Calu3 (cell line): ENCODE data around the gene RWDD1. TPM values are rescaled to one million over a fixed set of nuclear protein-coding genes. Genes with fewer than 3 reads are reported as not detected.

Source experiments
- BruUV-seq: library from RNA; stranded (reverse); fragments of 400-500 nt; replicated peaks from 2 replicates; lab custom pipeline; 2021; lab: Mats Ljungman, UMichigan
- CTCF ChIA-PET: fragments of 300-600 bp; sonication (Branson Sonifier 250); formaldehyde crosslinking; loops from one replicate; lab custom pipeline; 2022; ENCODE audit warnings: antibody characterized with exemption; lab: Charles Lee
- DNase-seq: peaks from one replicate; pipeline ENCODE4 v3.0.0; 2022
- H3K27ac Mint-ChIP-seq: one replicate; pipeline ENCODE4 v1.8.0; 2022; ENCODE audit warnings: mixed read lengths; ENCODE audit not compliant: unreplicated experiment
- H3K27me3 Mint-ChIP-seq: one replicate; pipeline ENCODE4 v1.8.0; 2022; ENCODE audit warnings: mixed read lengths; ENCODE audit not compliant: unreplicated experiment
- H3K36me3 Mint-ChIP-seq: one replicate; pipeline ENCODE4 v1.8.0; 2022; ENCODE audit warnings: mild to moderate bottlenecking, moderate library complexity, mixed read lengths; ENCODE audit not compliant: insufficient read depth, unreplicated experiment
- H3K4me1 Mint-ChIP-seq: one replicate; pipeline ENCODE4 v1.8.0; 2022; ENCODE audit warnings: mild to moderate bottlenecking, low read depth, mixed read lengths; ENCODE audit not compliant: unreplicated experiment
- H3K4me3 Mint-ChIP-seq: one replicate; pipeline ENCODE4 v1.8.0; 2022; ENCODE audit warnings: mild to moderate bottlenecking, low read depth, moderate library complexity, mixed read lengths; ENCODE audit not compliant: unreplicated experiment
- H3K9me3 Mint-ChIP-seq: one replicate; pipeline ENCODE4 v1.8.0; 2022; ENCODE audit warnings: low read depth, mixed read lengths; ENCODE audit not compliant: unreplicated experiment
- intact Hi-C: fragments of 100-400 bp; cut with micrococcal nuclease; formaldehyde crosslinking; loops from one replicate; pipeline ENCODE4 v1.10.0; 2022; ENCODE audit not compliant: unreplicated experiment
- total RNA-seq: library from RNA; stranded (reverse); gene quantifications from 2 replicates; pipeline ENCODE4 v1.2.3, GENCODE V29; 2022
- TF ChIP-seq, protein P1 (sequence below): fragments of 200-600 bp; IDR thresholded peaks from one replicate; pipeline ENCODE4 v1.8.0; 2022; ENCODE audit warnings: antibody characterized with exemption; ENCODE audit not compliant: unreplicated experiment

The RWDD1 gene
- total RNA-seq, 1 experiment from 2014 or later: 29.5 TPM

DNA sequence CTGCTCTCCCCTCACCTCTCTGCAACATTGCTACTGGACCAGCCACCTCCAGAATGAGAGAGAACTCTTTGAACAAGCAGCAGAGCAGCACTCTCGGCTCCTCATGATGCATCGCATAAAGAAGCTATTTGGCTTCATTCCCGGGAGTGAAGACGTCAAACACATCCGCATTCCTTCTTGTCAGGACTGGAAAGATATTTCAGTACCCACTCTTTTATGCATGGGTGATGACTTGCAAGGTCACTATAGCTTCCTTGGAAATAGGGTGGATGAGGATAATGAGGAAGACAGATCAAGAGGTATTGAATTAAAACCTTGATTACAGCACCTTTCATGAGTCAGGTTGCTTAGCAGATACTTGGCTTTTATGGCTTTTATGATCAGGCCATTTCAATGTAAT is 13.4 kb upstream of the RWDD1 start:
- intact Hi-C loops: no loop called here
- Mint-ChIP-seq H3K4me3 (no peak overlapping the region), H3K27me3 (peaks cover 11% of the 10 kb centered on the region), H3K4me1 (peaks cover 17% of the 10 kb centered on the region), H3K9me3 (no peaks in the 10 kb centered on the region), H3K36me3 (no peaks in the 10 kb centered on the region), H3K27ac (peak overlapping the region; percentile 48)
- peak; percentile 57 for DNase-seq
- CTCF ChIA-PET: interaction anchor here (1.0 to 1.3 kb wide), 4 partner anchors 10 to 289 kb away, joined by 3 to 9 read pairs (median 4); partner anchors contain the start of gene CALHM5
- no TSS peak for BruUV-seq
- TF ChIP-seq, protein P1, sequence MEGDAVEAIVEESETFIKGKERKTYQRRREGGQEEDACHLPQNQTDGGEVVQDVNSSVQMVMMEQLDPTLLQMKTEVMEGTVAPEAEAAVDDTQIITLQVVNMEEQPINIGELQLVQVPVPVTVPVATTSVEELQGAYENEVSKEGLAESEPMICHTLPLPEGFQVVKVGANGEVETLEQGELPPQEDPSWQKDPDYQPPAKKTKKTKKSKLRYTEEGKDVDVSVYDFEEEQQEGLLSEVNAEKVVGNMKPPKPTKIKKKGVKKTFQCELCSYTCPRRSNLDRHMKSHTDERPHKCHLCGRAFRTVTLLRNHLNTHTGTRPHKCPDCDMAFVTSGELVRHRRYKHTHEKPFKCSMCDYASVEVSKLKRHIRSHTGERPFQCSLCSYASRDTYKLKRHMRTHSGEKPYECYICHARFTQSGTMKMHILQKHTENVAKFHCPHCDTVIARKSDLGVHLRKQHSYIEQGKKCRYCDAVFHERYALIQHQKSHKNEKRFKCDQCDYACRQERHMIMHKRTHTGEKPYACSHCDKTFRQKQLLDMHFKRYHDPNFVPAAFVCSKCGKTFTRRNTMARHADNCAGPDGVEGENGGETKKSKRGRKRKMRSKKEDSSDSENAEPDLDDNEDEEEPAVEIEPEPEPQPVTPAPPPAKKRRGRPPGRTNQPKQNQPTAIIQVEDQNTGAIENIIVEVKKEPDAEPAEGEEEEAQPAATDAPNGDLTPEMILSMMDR: no peak

DNA sequence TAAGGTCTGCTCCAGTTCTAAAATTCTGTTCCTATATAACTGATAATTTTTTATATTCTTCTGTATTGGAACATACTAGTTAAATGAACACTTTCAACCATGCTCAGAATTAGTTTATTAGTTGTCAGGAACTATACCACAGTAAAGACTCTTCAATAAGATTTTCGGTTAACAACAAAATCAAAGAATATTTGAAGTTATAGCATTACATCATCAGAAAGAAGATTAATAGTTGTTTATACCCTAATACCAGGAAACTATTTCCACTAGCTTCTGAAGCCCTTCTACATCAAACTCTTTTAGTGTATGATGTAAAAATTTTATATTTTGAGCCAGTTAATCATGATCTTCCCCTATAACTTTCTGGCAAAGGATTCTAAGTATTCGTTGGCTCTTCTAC is 11.2 kb upstream of the RWDD1 start:
- BruUV-seq: no TSS peak
- Mint-ChIP-seq H3K4me1 (peaks cover 19% of the 10 kb centered on the region), H3K9me3 (no peaks in the 10 kb centered on the region), H3K36me3 (no peaks in the 10 kb centered on the region), H3K27me3 (peaks cover 30% of the 10 kb centered on the region), H3K4me3 (no peak overlapping the region), H3K27ac (no peak overlapping the region)
- TF ChIP-seq, protein P1: no peak
- no peak for DNase-seq
- CTCF ChIA-PET: interaction anchor here (1.4 to 2.1 kb wide), 2 partner anchors 49 to 291 kb away, joined by 5 to 15 read pairs; partner anchors contain the start of gene CALHM5
- intact Hi-C loops: loop anchor here (5.0 kb wide), 1 partner anchor 343 kb away; no protein-coding TSS in a partner anchor

DNA sequence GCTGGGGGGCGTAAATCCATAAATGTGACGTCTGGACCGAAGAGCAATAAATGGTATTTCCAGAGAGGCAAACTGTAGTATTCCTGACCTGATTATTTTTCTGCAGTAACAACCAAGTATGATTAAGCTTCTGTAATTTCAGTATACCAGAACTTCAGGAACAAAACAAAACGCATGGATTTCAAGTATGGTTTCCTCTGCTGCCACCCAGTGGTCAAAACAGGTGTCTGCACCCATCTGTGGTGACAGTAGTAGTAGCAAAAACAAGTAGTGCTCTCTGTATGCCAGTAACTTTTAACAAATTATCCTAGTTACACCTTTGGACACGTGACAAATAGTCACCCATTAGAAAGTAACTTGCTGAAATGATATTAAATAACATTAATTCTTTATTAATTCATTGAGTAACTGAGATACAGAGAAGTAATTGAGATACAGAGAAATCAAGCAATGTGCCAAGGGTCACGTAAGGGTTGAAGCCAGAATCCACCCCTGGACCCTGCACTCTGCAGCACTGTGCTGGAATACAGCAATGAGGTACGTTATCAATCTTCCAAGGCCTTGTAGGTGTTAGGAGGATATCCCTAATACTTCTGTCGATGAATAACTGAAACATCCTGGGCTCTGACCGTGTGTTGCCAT is 9.8 kb upstream of the RWDD1 start:
- TF ChIP-seq, protein P1: peak; percentile 78
- CTCF ChIA-PET: interaction anchor here (0.7 to 2.1 kb wide), 8 partner anchors 10 to 293 kb away, joined by 3 to 15 read pairs (median 4); partner anchors contain the start of genes CALHM5 and RWDD1

DNA sequence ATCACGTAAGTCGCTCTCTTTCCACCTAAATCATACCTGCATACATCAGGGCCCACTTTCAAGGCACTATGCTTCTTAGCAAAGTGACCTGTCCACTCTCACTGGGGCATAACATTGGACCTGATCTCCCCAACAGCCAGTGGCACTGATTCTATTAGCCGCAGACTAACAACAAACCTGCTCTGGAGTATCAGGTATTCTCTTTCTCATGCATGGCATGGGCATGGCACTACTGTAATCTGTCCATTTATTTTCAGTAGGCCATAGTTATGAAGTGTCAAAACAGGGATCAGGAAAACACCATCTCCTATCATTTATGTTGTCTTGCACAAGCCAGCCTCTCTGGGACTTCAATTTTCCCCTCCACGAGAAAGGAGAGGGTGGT is 9.3 kb upstream of the RWDD1 start:
- TF ChIP-seq, protein P1: no peak
- CTCF ChIA-PET: interaction anchor here (1.3 to 1.9 kb wide), 3 partner anchors 9 to 293 kb away, joined by 3 to 7 read pairs (median 4); partner anchors contain the start of gene RWDD1
- Mint-ChIP-seq H3K9me3 (no peaks in the 10 kb centered on the region), H3K4me1 (peaks cover 23% of the 10 kb centered on the region), H3K27me3 (peaks cover 49% of the 10 kb centered on the region), H3K36me3 (no peaks in the 10 kb centered on the region), H3K4me3 (no peak overlapping the region), H3K27ac (no peak overlapping the region)
- intact Hi-C loops: loop anchor here (5.0 kb wide), 1 partner anchor 345 kb away; no protein-coding TSS in a partner anchor
- no TSS peak for BruUV-seq
- no peak for DNase-seq

More for the DNA sequence above, 9.8 kb upstream of the RWDD1 start:
- H3K4me3 Mint-ChIP-seq: no peak overlapping the region
- no peak overlapping the region for H3K27ac Mint-ChIP-seq
- H3K9me3 Mint-ChIP-seq: no peaks in the 10 kb centered on the region
- intact Hi-C loops: loop anchor here (1.0 to 5.0 kb wide), 4 partner anchors 25 to 344 kb away; no protein-coding TSS in a partner anchor
- BruUV-seq: no TSS peak
- DNase-seq: peak; percentile 70
- peaks cover 44% of the 10 kb centered on the region for H3K27me3 Mint-ChIP-seq
- H3K4me1 Mint-ChIP-seq: peaks cover 23% of the 10 kb centered on the region
- H3K36me3 Mint-ChIP-seq: no peaks in the 10 kb centered on the region
